IPS-20b (cell line): ENCODE data around the gene ZNF580.

Source experiments
- H3K27ac ChIP-seq: one replicate; pipeline ENCODE4 v1.5.1; 2013; ENCODE audit warnings: low read length
- H3K27me3 ChIP-seq: 2 replicates; pipeline ENCODE4 v1.6.1; 2013; ENCODE audit warnings: mild to moderate bottlenecking, low read length, inconsistent platforms; ENCODE audit not compliant: insufficient read depth
- H3K36me3 ChIP-seq: 2 replicates; pipeline ENCODE4 v1.6.1; 2013; ENCODE audit warnings: low read depth, mild to moderate bottlenecking, inconsistent platforms, low read length, moderate library complexity; ENCODE audit not compliant: insufficient read depth
- H3K4me1 ChIP-seq: 2 replicates; pipeline ENCODE4 v1.6.1; 2013; ENCODE audit warnings: mild to moderate bottlenecking, control low read depth, inconsistent platforms, low read length, moderate library complexity; ENCODE audit not compliant: insufficient read depth
- H3K4me3 ChIP-seq: 2 replicates; pipeline ENCODE4 v1.5.1; 2013; ENCODE audit warnings: mild to moderate bottlenecking, low read length, inconsistent platforms
- H3K9ac ChIP-seq: 2 replicates; pipeline ENCODE4 v1.6.1; 2013; ENCODE audit warnings: low read depth, mild to moderate bottlenecking, inconsistent platforms, low read length, moderate library complexity
- H3K9me3 ChIP-seq: 2 replicates; pipeline ENCODE4 v1.6.1; 2013; ENCODE audit warnings: mild to moderate bottlenecking, low read depth, low read length, inconsistent platforms; ENCODE audit not compliant: insufficient read depth

Gene ZNF580

DNA sequence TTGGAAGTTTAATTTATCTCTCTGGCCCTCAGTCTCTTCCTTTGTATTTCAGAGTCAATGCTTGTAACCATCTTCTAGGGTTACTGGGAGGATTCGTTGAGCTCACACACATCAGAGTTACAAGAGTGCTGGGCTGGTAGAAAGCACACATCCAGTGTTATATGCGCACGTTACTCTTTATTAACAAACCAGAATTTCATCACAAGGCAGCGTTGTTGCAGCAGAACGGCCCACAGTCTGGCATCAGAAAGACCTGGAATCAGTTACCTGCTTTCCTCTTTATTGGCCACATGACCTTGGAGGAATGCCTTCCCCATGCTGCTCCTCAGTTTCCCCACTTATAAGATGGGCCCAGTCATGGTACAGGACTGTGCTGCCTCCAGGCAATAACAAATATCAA lies 31.5 kb upstream of the ZNF580 start:
- H3K4me1 ChIP-seq = peaks cover 5% of the 10 kb centered on the region; the same call in 1 of the 2 replicates
- no peak overlapping the region for H3K27ac ChIP-seq
- no peak overlapping the region for H3K9ac ChIP-seq
- H3K4me3 ChIP-seq = no peak overlapping the region
- no peaks in the 10 kb centered on the region for H3K27me3 ChIP-seq
- H3K36me3 ChIP-seq = peaks cover 21% of the 10 kb centered on the region; the same call in 1 of the 2 replicates
- no peaks in the 10 kb centered on the region for H3K9me3 ChIP-seq

DNA sequence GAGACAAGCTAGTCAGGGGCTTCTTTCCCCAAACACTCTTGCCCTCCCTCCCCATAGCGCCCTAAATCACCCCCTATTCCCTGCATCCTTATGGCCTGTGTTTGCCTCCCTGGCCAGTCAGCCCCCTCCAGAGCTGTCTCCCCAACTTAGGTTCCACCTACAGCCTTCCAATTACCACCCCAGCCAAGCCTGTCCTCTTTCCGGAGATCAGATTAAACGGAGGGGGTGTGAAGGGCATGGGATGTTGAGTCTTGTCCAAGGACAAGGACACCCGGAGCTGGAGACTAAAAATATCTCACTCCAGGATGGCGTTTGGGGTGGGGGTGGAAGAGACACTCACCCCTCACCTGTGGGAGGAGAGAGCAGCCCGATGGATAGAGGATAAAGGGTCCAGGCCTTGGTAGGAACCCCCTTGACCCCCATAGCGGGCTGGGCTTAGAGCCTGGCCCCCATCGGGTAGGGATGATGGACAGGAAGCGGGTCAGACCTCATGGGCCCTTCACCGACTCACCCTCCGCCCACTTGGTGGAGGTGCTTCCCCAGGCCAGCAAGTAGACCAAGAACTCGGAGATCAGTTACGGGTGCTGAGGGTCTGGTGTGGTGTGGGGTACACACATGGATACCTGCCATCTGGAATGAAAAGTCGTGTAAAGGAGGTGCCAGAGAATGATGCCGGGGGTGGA lies 29.4 kb upstream of the ZNF580 start:
- H3K27ac ChIP-seq = no peak overlapping the region
- no peaks in the 10 kb centered on the region for H3K9me3 ChIP-seq
- H3K9ac ChIP-seq = no peak overlapping the region
- H3K4me1 ChIP-seq = peaks cover 4% of the 10 kb centered on the region; the same call in 1 of the 2 replicates
- peaks cover 29% of the 10 kb centered on the region; the same call in 1 of the 2 replicates for H3K36me3 ChIP-seq
- no peaks in the 10 kb centered on the region for H3K27me3 ChIP-seq
- no peak overlapping the region for H3K4me3 ChIP-seq

DNA sequence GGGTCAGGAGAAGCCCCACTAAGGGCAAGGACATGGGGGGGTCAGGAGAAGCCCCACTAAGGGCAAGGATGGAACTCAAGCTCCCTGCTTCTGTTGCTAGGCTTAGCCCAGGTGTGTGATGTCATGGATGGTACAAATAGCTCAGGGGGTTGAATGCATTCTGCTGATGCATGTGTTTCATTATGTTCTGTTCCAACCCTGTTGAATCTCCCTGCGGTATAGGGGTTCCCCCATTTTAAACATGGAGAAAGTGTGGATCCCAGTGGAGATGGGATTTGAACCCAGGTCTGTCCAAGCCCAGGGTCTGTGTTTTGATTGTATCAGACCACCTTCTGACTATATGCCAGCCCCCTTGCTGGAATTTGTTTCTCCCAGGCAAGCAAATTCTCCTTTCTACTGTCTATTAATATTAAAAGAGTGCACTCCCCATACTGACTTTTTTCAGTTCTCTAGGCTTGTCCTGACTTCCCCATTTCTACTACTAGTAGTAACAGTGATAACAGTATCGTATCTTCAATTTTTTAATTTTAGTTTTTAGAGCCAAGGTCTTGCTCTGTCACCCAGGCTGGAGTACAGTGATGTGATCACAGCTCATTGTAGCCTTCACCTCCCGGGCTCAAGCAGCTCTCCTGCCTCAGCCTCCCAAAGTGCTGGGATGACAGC lies 28.7 kb upstream of the ZNF580 start:
- Histone ChIP-seq H3K9ac (no peak overlapping the region), H3K27ac (no peak overlapping the region), H3K4me3 (no peak overlapping the region), H3K4me1 (no peaks in the 10 kb centered on the region), H3K9me3 (no peaks in the 10 kb centered on the region), H3K27me3 (no peaks in the 10 kb centered on the region), H3K36me3 (peaks cover 32% of the 10 kb centered on the region; the same call in 1 of the 2 replicates)

DNA sequence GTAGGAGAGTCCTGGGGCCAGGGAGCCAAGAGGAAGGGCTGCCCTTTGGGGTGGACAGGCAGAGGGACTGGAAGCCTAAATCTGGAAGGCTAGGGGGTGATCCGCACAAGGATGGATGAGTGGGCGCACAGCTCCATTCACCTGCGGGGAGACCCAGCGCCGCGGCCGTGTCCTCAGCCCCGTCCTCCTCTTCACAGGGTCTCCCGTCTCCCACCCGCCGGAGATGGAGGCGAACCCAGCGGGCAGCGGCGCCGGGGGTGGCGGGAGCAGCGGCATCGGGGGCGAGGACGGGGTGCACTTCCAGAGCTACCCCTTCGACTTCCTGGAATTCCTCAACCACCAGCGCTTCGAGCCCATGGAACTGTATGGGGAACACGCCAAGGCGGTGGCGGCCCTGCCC lies 27.4 kb upstream of the ZNF580 start:
- Histone ChIP-seq H3K4me3 (no peak overlapping the region), H3K9ac (no peak overlapping the region), H3K27me3 (no peaks in the 10 kb centered on the region), H3K4me1 (no peaks in the 10 kb centered on the region), H3K9me3 (no peaks in the 10 kb centered on the region), H3K36me3 (peaks cover 33% of the 10 kb centered on the region; the same call in 1 of the 2 replicates), H3K27ac (no peak overlapping the region)

DNA sequence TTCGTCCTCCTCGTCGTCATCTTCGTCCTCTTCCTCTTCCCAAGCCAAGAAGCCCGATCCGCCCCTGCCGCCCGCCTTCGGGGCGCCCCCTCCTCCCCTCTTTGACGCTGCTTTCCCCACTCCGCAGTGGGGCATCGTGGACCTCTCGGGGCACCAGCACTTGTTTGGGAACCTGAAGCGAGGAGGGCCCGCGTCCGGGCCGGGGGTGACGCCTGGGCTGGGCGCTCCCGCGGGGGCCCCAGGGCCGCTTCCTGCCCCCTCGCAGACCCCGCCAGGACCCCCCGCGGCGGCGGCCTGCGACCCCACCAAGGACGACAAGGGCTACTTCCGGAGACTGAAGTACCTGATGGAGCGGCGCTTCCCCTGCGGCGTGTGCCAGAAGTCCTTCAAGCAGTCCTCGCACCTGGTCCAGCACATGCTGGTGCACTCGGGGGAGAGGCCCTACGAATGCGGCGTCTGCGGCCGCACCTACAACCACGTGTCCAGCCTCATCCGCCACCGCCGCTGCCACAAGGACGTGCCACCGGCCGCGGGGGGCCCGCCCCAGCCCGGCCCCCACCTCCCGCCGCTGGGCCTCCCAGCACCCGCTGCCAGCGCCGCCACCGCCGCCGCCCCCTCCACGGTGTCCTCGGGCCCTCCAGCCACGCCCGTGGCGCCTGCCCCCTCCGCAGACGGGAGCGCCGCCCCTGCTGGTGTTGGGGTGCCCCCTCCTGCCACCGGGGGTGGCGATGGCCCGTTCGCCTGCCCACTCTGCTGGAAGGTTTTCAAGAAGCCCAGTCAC lies 26.7 kb upstream of the ZNF580 start:
- H3K36me3 ChIP-seq = peaks cover 33% of the 10 kb centered on the region; the same call in 1 of the 2 replicates

DNA sequence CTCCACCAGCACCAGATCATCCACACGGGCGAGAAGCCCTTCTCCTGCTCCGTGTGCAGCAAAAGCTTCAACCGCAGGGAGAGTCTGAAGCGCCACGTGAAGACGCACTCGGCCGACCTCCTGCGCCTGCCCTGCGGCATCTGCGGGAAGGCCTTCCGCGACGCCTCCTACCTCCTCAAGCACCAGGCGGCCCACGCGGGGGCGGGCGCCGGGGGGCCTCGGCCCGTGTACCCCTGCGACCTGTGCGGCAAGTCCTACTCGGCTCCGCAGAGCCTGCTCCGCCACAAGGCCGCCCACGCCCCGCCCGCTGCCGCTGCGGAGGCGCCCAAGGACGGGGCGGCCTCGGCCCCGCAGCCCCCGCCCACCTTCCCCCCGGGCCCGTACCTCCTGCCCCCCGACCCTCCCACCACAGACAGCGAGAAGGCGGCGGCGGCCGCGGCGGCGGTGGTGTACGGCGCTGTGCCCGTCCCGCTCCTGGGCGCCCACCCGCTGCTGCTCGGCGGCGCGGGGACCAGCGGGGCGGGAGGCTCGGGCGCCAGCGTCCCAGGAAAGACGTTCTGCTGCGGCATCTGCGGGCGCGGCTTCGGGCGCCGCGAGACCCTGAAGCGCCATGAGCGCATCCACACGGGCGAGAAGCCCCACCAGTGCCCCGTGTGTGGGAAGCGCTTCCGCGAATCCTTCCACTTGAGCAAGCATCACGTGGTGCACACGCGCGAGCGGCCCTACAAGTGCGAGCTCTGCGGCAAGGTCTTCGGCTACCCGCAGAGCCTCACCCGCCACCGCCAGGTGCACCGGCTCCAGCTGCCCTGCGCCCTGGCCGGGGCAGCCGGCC lies 25.9 kb upstream of the ZNF580 start:
- Histone ChIP-seq H3K4me3 (no peak overlapping the region), H3K9ac (no peak overlapping the region)

More for the DNA sequence above, 26.7 kb upstream of the ZNF580 start:
- Histone ChIP-seq H3K27ac (no peak overlapping the region), H3K4me3 (no peak overlapping the region), H3K9ac (no peak overlapping the region), H3K4me1 (no peaks in the 10 kb centered on the region), H3K27me3 (no peaks in the 10 kb centered on the region), H3K9me3 (no peaks in the 10 kb centered on the region)

DNA sequence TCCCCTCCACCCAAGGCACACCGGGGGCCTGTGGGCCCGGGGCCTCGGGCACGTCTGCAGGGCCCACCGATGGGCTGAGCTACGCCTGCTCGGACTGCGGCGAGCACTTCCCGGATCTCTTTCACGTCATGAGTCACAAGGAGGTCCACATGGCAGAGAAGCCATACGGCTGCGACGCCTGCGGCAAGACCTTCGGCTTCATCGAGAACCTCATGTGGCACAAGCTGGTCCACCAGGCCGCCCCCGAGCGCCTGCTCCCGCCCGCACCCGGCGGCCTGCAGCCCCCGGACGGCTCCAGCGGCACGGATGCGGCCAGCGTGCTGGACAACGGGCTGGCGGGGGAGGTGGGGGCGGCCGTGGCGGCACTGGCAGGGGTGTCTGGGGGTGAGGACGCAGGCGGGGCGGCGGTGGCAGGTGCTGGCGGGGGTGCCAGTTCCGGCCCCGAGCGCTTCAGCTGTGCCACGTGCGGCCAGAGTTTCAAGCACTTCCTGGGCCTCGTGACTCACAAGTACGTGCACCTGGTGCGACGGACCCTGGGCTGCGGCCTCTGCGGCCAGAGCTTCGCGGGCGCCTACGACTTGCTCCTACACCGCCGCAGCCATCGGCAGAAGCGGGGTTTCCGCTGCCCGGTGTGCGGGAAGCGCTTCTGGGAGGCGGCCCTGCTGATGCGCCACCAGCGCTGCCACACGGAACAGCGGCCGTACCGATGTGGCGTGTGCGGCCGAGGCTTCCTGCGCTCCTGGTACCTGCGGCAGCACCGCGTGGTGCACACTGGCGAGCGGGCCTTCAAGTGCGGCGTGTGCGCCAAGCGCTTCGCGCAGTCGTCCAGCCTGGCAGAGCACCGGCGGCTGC lies 25.0 kb upstream of the ZNF580 start:
- Histone ChIP-seq H3K4me1 (no peaks in the 10 kb centered on the region), H3K27me3 (no peaks in the 10 kb centered on the region), H3K36me3 (peaks cover 25% of the 10 kb centered on the region; the same call in 1 of the 2 replicates), H3K9me3 (no peaks in the 10 kb centered on the region), H3K27ac (no peak overlapping the region), H3K4me3 (no peak overlapping the region), H3K9ac (no peak overlapping the region)

More for the DNA sequence above, 25.9 kb upstream of the ZNF580 start:
- no peaks in the 10 kb centered on the region for H3K9me3 ChIP-seq
- H3K36me3 ChIP-seq = peaks cover 25% of the 10 kb centered on the region; the same call in 1 of the 2 replicates
- H3K4me1 ChIP-seq = no peaks in the 10 kb centered on the region
- H3K27ac ChIP-seq = no peak overlapping the region
- H3K27me3 ChIP-seq = no peaks in the 10 kb centered on the region

DNA sequence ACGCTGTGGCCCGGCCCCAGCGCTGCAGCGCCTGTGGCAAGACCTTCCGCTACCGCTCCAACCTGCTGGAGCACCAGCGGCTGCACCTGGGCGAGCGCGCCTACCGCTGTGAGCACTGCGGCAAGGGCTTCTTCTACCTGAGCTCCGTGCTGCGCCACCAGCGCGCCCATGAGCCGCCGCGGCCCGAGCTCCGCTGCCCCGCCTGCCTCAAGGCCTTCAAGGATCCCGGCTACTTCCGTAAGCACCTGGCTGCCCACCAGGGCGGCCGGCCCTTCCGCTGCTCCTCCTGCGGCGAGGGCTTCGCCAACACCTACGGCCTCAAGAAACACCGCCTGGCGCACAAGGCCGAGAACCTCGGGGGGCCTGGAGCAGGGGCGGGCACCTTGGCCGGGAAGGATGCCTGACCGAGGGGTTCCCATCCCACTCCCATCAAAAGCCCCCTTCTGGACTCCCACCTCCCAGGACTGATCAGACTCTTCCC lies 24.4 kb upstream of the ZNF580 start:
- peaks cover 31% of the 10 kb centered on the region for H3K36me3 ChIP-seq
- no peaks in the 10 kb centered on the region for H3K4me1 ChIP-seq
- no peak overlapping the region for H3K4me3 ChIP-seq
- no peak overlapping the region for H3K9ac ChIP-seq
- H3K27me3 ChIP-seq = no peaks in the 10 kb centered on the region
- H3K27ac ChIP-seq = no peak overlapping the region
- no peaks in the 10 kb centered on the region for H3K9me3 ChIP-seq

DNA sequence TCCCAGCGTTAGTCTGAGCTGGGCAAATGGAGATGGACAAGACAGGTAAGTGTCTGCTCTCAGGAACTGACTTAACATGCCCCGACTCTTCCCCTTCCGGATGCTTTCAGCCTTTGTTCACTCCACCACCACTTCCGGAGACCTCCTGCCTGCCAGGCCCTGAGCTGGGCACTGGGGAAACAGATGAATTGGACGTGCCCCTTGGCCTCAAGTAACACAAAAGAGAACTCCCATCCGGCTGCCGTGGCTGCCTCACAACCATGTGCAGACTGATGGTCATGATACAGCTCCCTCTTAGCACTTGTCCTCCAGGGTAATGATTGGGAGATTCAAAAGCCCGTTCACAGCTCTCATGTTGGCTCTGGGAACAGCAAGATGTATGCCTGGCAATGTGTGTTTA lies 23.4 kb upstream of the ZNF580 start:
- peaks cover 31% of the 10 kb centered on the region for H3K36me3 ChIP-seq
- no peaks in the 10 kb centered on the region for H3K27me3 ChIP-seq
- H3K27ac ChIP-seq = no peak overlapping the region

DNA sequence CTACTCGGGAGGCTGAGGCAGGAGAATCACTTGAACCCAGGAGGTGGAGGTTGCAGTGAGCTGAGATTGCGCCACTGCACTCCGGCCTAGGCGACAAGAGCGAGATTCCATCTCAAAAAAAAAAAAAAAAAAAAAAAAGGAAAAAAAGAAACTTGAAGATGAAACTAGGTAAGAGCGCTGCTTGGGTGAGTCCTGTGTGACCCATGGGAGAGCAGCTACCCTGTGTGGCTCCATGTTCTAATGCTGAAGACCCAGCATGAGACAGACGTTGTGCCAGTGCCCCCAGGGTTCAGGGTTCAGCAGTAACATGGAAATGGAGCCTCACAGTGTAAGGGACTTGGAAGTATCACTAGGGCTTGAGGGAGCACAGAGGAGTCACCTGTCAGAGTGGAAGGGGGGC lies 22.4 kb upstream of the ZNF580 start:
- no peaks in the 10 kb centered on the region for H3K9me3 ChIP-seq
- H3K36me3 ChIP-seq = peaks cover 31% of the 10 kb centered on the region
- H3K9ac ChIP-seq = no peak overlapping the region
- no peaks in the 10 kb centered on the region for H3K27me3 ChIP-seq
- no peak overlapping the region for H3K4me3 ChIP-seq
- H3K4me1 ChIP-seq = no peaks in the 10 kb centered on the region
- no peak overlapping the region for H3K27ac ChIP-seq

More for the DNA sequence above, 23.4 kb upstream of the ZNF580 start:
- no peaks in the 10 kb centered on the region for H3K9me3 ChIP-seq
- H3K4me1 ChIP-seq = no peaks in the 10 kb centered on the region
- H3K9ac ChIP-seq = no peak overlapping the region
- no peak overlapping the region for H3K4me3 ChIP-seq
